ENCODE results near the gene OR7G3.

The OR7G3 gene

DNA sequence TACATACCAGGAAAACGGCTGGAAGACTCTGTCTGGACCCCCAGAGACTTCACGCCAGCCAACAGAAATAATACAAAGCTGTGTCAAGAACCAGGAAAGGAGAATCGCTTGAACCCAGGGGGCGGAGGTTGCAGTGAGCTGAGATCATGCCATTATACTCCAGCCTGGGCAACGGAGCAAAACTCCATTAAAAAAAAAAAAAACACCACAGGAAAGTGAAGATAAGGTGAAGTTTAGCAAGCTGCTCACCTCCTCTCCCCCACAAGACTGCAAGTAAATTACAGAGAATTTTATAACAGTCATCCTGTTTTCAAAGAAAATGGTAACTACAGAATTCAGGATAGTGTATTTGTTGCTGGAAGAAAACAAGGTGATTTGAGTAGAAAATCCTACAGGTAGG lies 10.2 kb downstream of the OR7G3 start:
- Histone ChIP-seq H3K4ac (ENCODE audit: low read depth, low read length) (no peak overlapping the region), H4K91ac (ENCODE audit: low read depth, low read length) (no peak overlapping the region), H2BK5ac (ENCODE audit: low read depth, low read length, poor library complexity) (no peak overlapping the region), H3K27me3 (ENCODE audit: insufficient read depth, low read length) (no peaks in the 10 kb centered on the region), H4K8ac (ENCODE audit: low read depth, low read length) (no peak overlapping the region), H3K36me3 (ENCODE audit: control insufficient read depth in 1 of 2, insufficient read depth in 2 of 2, low read length in 2 of 2) (no peaks in the 10 kb centered on the region), H2BK120ac (ENCODE audit: insufficient read depth, low read length, poor library complexity) (no peak overlapping the region), H3K18ac (ENCODE audit: low read length) (no peak overlapping the region), H3K9me3 (ENCODE audit: insufficient read depth, low read depth, low read length) (peaks cover 14% of the 10 kb centered on the region), H2BK12ac (ENCODE audit: low read length) (no peak overlapping the region), H2AK5ac (ENCODE audit: low read length) (no peak overlapping the region), H3K79me1 (ENCODE audit: low read length) (no peaks in the 10 kb centered on the region), H3K4me2 (ENCODE audit: low read length) (no peak overlapping the region), H2AFZ (ENCODE audit: insufficient read depth, low read length, poor library complexity) (no peak overlapping the region), H3K9ac (ENCODE audit: low read length) (no peak overlapping the region), H4K12ac (ENCODE audit: low read depth, low read length) (no peak overlapping the region), H3K79me2 (ENCODE audit: control insufficient read depth, insufficient read depth, low read length, poor library complexity) (no peaks in the 10 kb centered on the region), H3K23ac (ENCODE audit: low read length) (no peak overlapping the region), H3K4me1 (ENCODE audit: control insufficient read depth in 1 of 2, insufficient read depth in 2 of 2, low read length in 2 of 2) (no peaks in the 10 kb centered on the region), H3K4me3 (ENCODE audit: low read depth, low read length) (no peak overlapping the region), H3K14ac (ENCODE audit: low read length) (no peak overlapping the region), H3K27ac (ENCODE audit: low read depth, low read length) (no peak overlapping the region)
- DNase-seq = no peak
- no CpG with 5 or more reads among the region's 5 CpGs for WGBS (ENCODE audit: extremely low coverage, insufficient coverage, insufficient read length)

DNA sequence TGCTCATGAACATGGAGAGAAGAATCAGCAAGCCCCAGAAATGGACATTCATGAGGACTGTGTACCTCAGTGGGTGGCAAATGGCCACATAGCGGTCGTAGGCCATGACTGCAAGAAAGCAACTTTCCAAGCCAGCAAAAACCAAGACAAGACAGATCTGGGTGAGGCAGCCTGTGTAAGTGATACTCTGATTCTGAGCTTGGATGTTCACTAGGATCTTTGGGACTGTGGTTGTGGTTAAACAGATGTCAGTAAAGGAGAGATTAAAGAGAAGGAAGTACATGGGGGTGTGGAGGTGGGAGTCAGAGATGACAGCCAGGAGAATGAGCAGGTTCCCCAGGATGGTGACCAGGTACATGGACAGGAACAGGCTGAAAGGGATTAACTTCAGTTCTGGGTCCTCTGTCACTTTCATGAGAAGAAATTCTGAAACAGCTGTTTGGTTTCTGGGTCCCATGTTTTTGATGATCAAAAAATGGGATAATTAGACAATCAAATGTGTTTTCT lies 11.4 kb downstream of the OR7G3 start, which contains the start of gene OR7G1:
OR7G1 (minus strand) TSS at position 457 of the 507 bp plus-strand sequence; CDS start at position 457, 0 bp downstream.
- no peaks in the 10 kb centered on the region for H3K36me3 ChIP-seq (ENCODE audit: control insufficient read depth in 1 of 2, insufficient read depth in 2 of 2, low read length in 2 of 2)
- H3K4ac ChIP-seq (ENCODE audit: low read depth, low read length) = no peak within 1 kb of the TSS
- H2BK5ac ChIP-seq (ENCODE audit: low read depth, low read length, poor library complexity) = no peak within 1 kb of the TSS
- H2BK120ac ChIP-seq (ENCODE audit: insufficient read depth, low read length, poor library complexity) = no peak within 1 kb of the TSS
- H3K27me3 ChIP-seq (ENCODE audit: insufficient read depth, low read length) = no peaks in the 10 kb centered on the region
- no peak within 1 kb of the TSS for H3K4me2 ChIP-seq (ENCODE audit: low read length)
- H3K14ac ChIP-seq (ENCODE audit: low read length) = no peak within 1 kb of the TSS
- H2BK12ac ChIP-seq (ENCODE audit: low read length) = no peak within 1 kb of the TSS
- no peaks in the 10 kb centered on the region for H3K79me2 ChIP-seq (ENCODE audit: control insufficient read depth, insufficient read depth, low read length, poor library complexity)
- no peak within 1 kb of the TSS for H4K12ac ChIP-seq (ENCODE audit: low read depth, low read length)
- no peak for DNase-seq
- H3K23ac ChIP-seq (ENCODE audit: low read length) = no peak within 1 kb of the TSS
- H2AK5ac ChIP-seq (ENCODE audit: low read length) = no peak within 1 kb of the TSS
- no peak within 1 kb of the TSS for H3K9ac ChIP-seq (ENCODE audit: low read length)
- H3K27ac ChIP-seq (ENCODE audit: low read depth, low read length) = no peak within 1 kb of the TSS
- H3K9me3 ChIP-seq (ENCODE audit: insufficient read depth, low read depth, low read length) = peaks cover 12% of the 10 kb centered on the region
- H3K4me1 ChIP-seq (ENCODE audit: control insufficient read depth in 1 of 2, insufficient read depth in 2 of 2, low read length in 2 of 2) = no peaks in the 10 kb centered on the region
- H4K91ac ChIP-seq (ENCODE audit: low read depth, low read length) = no peak within 1 kb of the TSS
- no peak within 1 kb of the TSS for H3K4me3 ChIP-seq (ENCODE audit: low read depth, low read length)
- no peak within 1 kb of the TSS for H3K18ac ChIP-seq (ENCODE audit: low read length)
- H4K8ac ChIP-seq (ENCODE audit: low read depth, low read length) = no peak within 1 kb of the TSS
- no peaks in the 10 kb centered on the region for H3K79me1 ChIP-seq (ENCODE audit: low read length)
- H2AFZ ChIP-seq (ENCODE audit: insufficient read depth, low read length, poor library complexity) = no peak within 1 kb of the TSS
- no CpG with 5 or more reads among the region's 2 CpGs for WGBS (ENCODE audit: extremely low coverage, insufficient coverage, insufficient read length)

DNA sequence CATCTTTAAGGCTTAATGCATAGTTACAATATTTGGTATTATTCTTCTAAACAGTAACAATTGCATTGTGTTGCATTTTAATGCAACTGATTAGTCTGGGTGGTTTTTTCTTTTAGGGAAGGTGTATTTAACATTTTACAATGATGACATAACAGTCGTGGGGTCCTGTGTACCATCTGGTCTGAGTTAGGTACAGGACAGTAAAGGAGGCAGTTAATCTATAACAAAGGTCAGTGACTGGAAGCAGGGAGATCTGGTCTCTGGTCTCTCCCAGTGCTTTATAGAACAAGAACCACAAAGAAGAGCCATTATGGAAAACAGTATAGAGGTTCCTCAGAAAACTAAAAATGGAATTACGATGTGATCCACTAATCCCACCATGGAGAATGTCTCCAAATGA lies 16.8 kb downstream of the OR7G3 start:
- Histone ChIP-seq H3K18ac (ENCODE audit: low read length) (no peak overlapping the region), H3K9me3 (ENCODE audit: insufficient read depth, low read depth, low read length) (peaks cover 11% of the 10 kb centered on the region)
- no CpG with 5 or more reads among the region's 2 CpGs for WGBS (ENCODE audit: extremely low coverage, insufficient coverage, insufficient read length)

DNA sequence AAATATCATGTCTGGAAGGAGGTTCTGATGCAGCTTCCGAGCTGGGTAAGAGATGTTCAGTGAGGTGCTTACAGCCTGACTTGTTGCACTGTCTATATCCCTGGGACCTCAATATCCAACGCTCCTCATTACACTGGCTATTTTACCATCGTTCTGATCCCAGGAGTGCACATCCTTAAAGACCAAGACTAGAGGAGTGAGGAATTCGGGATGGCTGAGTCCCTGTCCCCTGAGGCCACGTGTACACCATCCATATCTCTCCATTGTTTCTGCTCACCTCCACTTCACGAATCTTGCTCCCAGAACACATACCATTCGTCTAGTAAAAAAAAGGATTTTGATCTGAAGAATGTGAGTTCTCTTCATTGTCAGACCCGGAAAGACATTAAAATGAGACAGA lies 19.4 kb downstream of the OR7G3 start, which contains the start of gene OR7G2:
OR7G2 (minus strand) TSS at position 101 of the 400 bp plus-strand sequence. CDS start 4,232 bp downstream, outside the sequence.
- Histone ChIP-seq H3K9ac (ENCODE audit: low read length) (no peak within 1 kb of the TSS), H4K12ac (ENCODE audit: low read depth, low read length) (no peak within 1 kb of the TSS), H3K4me1 (ENCODE audit: control insufficient read depth in 1 of 2, insufficient read depth in 2 of 2, low read length in 2 of 2) (no peaks in the 10 kb centered on the region), H2BK5ac (ENCODE audit: low read depth, low read length, poor library complexity) (no peak within 1 kb of the TSS), H3K27me3 (ENCODE audit: insufficient read depth, low read length) (no peaks in the 10 kb centered on the region), H3K4me3 (ENCODE audit: low read depth, low read length) (no peak within 1 kb of the TSS), H3K14ac (ENCODE audit: low read length) (no peak within 1 kb of the TSS), H3K9me3 (ENCODE audit: insufficient read depth, low read depth, low read length) (peaks cover 18% of the 10 kb centered on the region), H2BK120ac (ENCODE audit: insufficient read depth, low read length, poor library complexity) (no peak within 1 kb of the TSS), H2AK5ac (ENCODE audit: low read length) (no peak within 1 kb of the TSS), H3K18ac (ENCODE audit: low read length) (no peak within 1 kb of the TSS), H3K79me1 (ENCODE audit: low read length) (no peaks in the 10 kb centered on the region), H3K36me3 (ENCODE audit: control insufficient read depth in 1 of 2, insufficient read depth in 2 of 2, low read length in 2 of 2) (no peaks in the 10 kb centered on the region), H4K8ac (ENCODE audit: low read depth, low read length) (no peak within 1 kb of the TSS), H3K79me2 (ENCODE audit: control insufficient read depth, insufficient read depth, low read length, poor library complexity) (no peaks in the 10 kb centered on the region), H3K27ac (ENCODE audit: low read depth, low read length) (no peak within 1 kb of the TSS), H3K23ac (ENCODE audit: low read length) (no peak within 1 kb of the TSS), H2AFZ (ENCODE audit: insufficient read depth, low read length, poor library complexity) (no peak within 1 kb of the TSS), H2BK12ac (ENCODE audit: low read length) (no peak within 1 kb of the TSS), H4K91ac (ENCODE audit: low read depth, low read length) (no peak within 1 kb of the TSS), H3K4ac (ENCODE audit: low read depth, low read length) (no peak within 1 kb of the TSS), H3K4me2 (ENCODE audit: low read length) (no peak within 1 kb of the TSS)
- no peak for DNase-seq
- WGBS (ENCODE audit: extremely low coverage, insufficient coverage, insufficient read length) = no CpG with 5 or more reads among the region's 8 CpGs

More for the DNA sequence above, 16.8 kb downstream of the OR7G3 start:
- no peak for DNase-seq
- Histone ChIP-seq H4K12ac (ENCODE audit: low read depth, low read length) (no peak overlapping the region), H3K79me1 (ENCODE audit: low read length) (no peaks in the 10 kb centered on the region), H2BK5ac (ENCODE audit: low read depth, low read length, poor library complexity) (no peak overlapping the region), H3K4ac (ENCODE audit: low read depth, low read length) (no peak overlapping the region), H3K9ac (ENCODE audit: low read length) (no peak overlapping the region), H3K4me2 (ENCODE audit: low read length) (no peak overlapping the region), H3K36me3 (ENCODE audit: control insufficient read depth in 1 of 2, insufficient read depth in 2 of 2, low read length in 2 of 2) (no peaks in the 10 kb centered on the region), H3K14ac (ENCODE audit: low read length) (no peak overlapping the region), H2AK5ac (ENCODE audit: low read length) (no peak overlapping the region), H3K27ac (ENCODE audit: low read depth, low read length) (no peak overlapping the region), H3K27me3 (ENCODE audit: insufficient read depth, low read length) (no peaks in the 10 kb centered on the region), H2AFZ (ENCODE audit: insufficient read depth, low read length, poor library complexity) (no peak overlapping the region), H2BK12ac (ENCODE audit: low read length) (no peak overlapping the region), H3K23ac (ENCODE audit: low read length) (no peak overlapping the region), H3K4me1 (ENCODE audit: control insufficient read depth in 1 of 2, insufficient read depth in 2 of 2, low read length in 2 of 2) (no peaks in the 10 kb centered on the region), H4K91ac (ENCODE audit: low read depth, low read length) (no peak overlapping the region), H2BK120ac (ENCODE audit: insufficient read depth, low read length, poor library complexity) (no peak overlapping the region), H3K79me2 (ENCODE audit: control insufficient read depth, insufficient read depth, low read length, poor library complexity) (no peaks in the 10 kb centered on the region), H4K8ac (ENCODE audit: low read depth, low read length) (no peak overlapping the region), H3K4me3 (ENCODE audit: low read depth, low read length) (no peak overlapping the region)
